Measurements from ENCODE around the gene TSHZ2.
A peak's percentile ranks its signal among the peaks of the same experiment; 100 is the strongest.
"Not testable (repeated sequence)": the region's sequence is repeated elsewhere in the genome, so short reads cannot be mapped to it uniquely, and the experiment has no call there.

The TSHZ2 gene

DNA sequence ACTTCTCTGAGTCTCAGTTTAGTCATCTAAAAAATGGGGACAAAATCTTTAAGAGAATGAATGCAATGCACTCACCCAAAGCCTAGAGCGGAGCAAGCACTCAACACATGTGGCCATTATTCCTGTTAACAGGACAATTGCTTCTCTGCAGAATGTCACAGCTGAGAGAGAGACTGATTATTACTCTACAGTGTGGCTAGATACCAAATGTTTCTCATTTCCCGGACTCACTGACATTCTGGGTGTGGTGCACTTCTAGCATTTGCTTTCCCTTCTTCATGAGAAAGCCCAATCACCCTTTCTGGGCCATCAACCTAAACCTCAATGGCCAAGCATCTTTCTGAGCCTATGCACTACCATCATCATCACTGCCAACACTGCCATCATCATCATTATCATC lies 347.6 kb downstream of the TSHZ2 start:
- Histone ChIP-seq H3K36me3 (ENCODE audit: control insufficient read depth in 4 of 4, insufficient read depth in 4 of 4, low read length in 3 of 4) (no peaks in the 10 kb centered on the region), H3K9me3 (ENCODE audit: control extremely low read depth in 1 of 5, control insufficient read depth in 4 of 5, insufficient read depth in 2 of 5, low read depth in 1 of 5, low read length in 4 of 5) (peaks cover 0 to 3% (median 0%) of the 10 kb centered on the region in 5 experiments), H3K4me1 (ENCODE audit: control extremely low read depth in 1 of 4, control insufficient read depth in 4 of 4, insufficient read depth in 4 of 4, low read length in 3 of 4) (peaks cover 0 to 3% (median 0%) of the 10 kb centered on the region in 4 experiments), H3K27ac (ENCODE audit: insufficient read depth in 1 of 2, low read depth in 1 of 2, low read length in 2 of 2, poor library complexity in 1 of 2, severe bottlenecking in 2 of 2) (no peak overlapping the region), H3K27me3 (replicated peaks in 2 of 5; ENCODE audit: control insufficient read depth in 4 of 5, insufficient read depth in 5 of 5, low read length in 4 of 5) (peaks cover 0 to 3% (median 0%) of the 10 kb centered on the region in 5 experiments), H3K4me3 (ENCODE audit: control insufficient read depth in 1 of 7, extremely low read depth in 1 of 7, insufficient read depth in 4 of 7, low read depth in 2 of 7, low read length in 6 of 7) (no peak overlapping the region)
- ChIA-PET POLR2A (no interaction called here), CTCF (no interaction called here)
- no peak for DNase-seq
- 100% methylated on average over 2 of the region's 2 CpGs for WGBS (ENCODE audit: insufficient coverage)

DNA sequence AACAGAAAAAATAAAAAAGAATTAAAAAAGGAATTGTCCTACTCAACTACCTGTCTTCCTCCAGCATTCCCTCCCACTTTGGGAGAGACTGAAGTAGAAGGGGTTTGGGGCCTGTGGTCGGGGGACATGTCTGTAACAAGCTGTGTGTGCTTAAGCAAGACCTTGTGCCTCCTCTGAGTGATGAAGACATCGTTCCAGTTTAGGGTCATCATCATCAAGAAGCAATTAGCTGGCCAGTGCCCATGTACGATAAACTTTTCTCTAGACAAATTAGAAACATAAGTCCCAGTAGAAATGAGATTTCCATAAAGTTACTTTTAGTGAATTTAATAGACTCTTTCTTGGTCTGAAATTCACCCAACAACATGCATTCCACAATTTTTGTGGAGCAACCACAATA lies 348.5 kb downstream of the TSHZ2 start:
- 94% methylated on average over 2 of the region's 3 CpGs for WGBS (ENCODE audit: insufficient coverage)
- H3K9me3 ChIP-seq (ENCODE audit: control extremely low read depth in 1 of 5, control insufficient read depth in 4 of 5, insufficient read depth in 2 of 5, low read depth in 1 of 5, low read length in 4 of 5), result peaks cover 0 to 3% (median 0%) of the 10 kb centered on the region in 5 experiments
- ChIA-PET CTCF (no interaction called here), POLR2A (no interaction called here)
- no peaks in the 10 kb centered on the region for H3K36me3 ChIP-seq (ENCODE audit: control insufficient read depth in 4 of 4, insufficient read depth in 4 of 4, low read length in 3 of 4)
- no peak overlapping the region for H3K4me3 ChIP-seq (ENCODE audit: control insufficient read depth in 1 of 7, extremely low read depth in 1 of 7, insufficient read depth in 4 of 7, low read depth in 2 of 7, low read length in 6 of 7)
- DNase-seq, result no peak
- H3K4me1 ChIP-seq (ENCODE audit: control extremely low read depth in 1 of 4, control insufficient read depth in 4 of 4, insufficient read depth in 4 of 4, low read length in 3 of 4), result peaks cover 0 to 3% (median 0%) of the 10 kb centered on the region in 4 experiments
- no peak overlapping the region for H3K27ac ChIP-seq (ENCODE audit: insufficient read depth in 1 of 2, low read depth in 1 of 2, low read length in 2 of 2, poor library complexity in 1 of 2, severe bottlenecking in 2 of 2)
- peaks cover 0 to 5% (median 0%) of the 10 kb centered on the region in 5 experiments for H3K27me3 ChIP-seq (replicated peaks in 2 of 5; ENCODE audit: control insufficient read depth in 4 of 5, insufficient read depth in 5 of 5, low read length in 4 of 5)

DNA sequence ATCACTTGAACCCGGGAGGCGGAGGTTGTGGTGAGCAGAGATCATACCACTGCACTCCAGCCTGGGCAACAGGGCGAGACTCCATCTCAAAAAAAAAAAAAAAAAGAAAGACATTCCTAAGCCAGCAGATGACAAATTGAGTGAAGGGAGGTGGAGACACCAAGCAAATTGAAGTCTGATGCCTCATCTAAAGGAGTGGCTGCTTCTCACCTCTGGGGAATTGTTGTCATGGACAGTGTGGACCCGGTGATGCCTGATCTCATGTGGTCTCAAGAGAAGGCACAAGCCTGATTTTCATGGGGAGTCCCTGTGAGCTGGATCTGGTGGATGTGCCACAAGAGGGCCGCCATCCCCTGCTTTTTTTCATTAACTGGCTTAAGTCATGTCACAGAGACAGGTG lies 349.4 kb downstream of the TSHZ2 start:
- POLR2A ChIA-PET, result no interaction called here

DNA sequence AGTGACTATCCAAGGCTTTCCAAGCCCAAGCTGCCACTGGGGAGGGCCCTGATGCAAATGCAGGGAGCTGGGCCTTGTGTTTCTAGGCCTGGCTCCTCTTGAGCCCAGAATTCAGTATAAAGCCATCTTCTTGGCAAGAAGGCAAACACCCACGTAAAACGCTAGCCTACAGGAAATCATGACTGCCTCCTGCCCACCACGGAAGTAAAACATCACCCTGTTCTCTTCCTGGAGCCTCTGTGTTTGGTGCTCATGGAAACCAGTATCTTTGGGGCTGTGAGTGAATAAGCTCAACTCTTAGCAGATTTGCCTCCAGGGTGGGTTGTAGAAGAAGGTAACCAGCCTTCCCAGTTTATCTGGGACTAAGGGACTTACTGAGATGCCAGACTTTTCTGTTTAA lies 350.5 kb downstream of the TSHZ2 start:
- H3K9me3 ChIP-seq (ENCODE audit: control extremely low read depth in 1 of 5, control insufficient read depth in 4 of 5, insufficient read depth in 2 of 5, low read depth in 1 of 5, low read length in 4 of 5), result peaks cover 0 to 3% (median 0%) of the 10 kb centered on the region in 5 experiments
- no peak overlapping the region for H3K27ac ChIP-seq (ENCODE audit: insufficient read depth in 1 of 2, low read depth in 1 of 2, low read length in 2 of 2, poor library complexity in 1 of 2, severe bottlenecking in 2 of 2)
- 7% methylated on average over 3 of the region's 3 CpGs for WGBS (ENCODE audit: insufficient coverage)
- ChIA-PET CTCF (no interaction called here), POLR2A (no interaction called here)
- no peaks in the 10 kb centered on the region for H3K36me3 ChIP-seq (ENCODE audit: control insufficient read depth in 4 of 4, insufficient read depth in 4 of 4, low read length in 3 of 4)
- H3K4me1 ChIP-seq (ENCODE audit: control extremely low read depth in 1 of 4, control insufficient read depth in 4 of 4, insufficient read depth in 4 of 4, low read length in 3 of 4), result peaks cover 0 to 3% (median 0%) of the 10 kb centered on the region in 4 experiments
- H3K27me3 ChIP-seq (replicated peaks in 2 of 5; ENCODE audit: control insufficient read depth in 4 of 5, insufficient read depth in 5 of 5, low read length in 4 of 5), result peaks cover 0 to 5% (median 0%) of the 10 kb centered on the region in 5 experiments
- no peak overlapping the region for H3K4me3 ChIP-seq (ENCODE audit: control insufficient read depth in 1 of 7, extremely low read depth in 1 of 7, insufficient read depth in 4 of 7, low read depth in 2 of 7, low read length in 6 of 7)
- peak in 1 of 3 donors; percentile 27 for DNase-seq

More for the DNA sequence above, 349.4 kb downstream of the TSHZ2 start:
- H3K4me3 ChIP-seq (ENCODE audit: control insufficient read depth in 1 of 7, extremely low read depth in 1 of 7, insufficient read depth in 4 of 7, low read depth in 2 of 7, low read length in 6 of 7), result no peak overlapping the region
- no peak for DNase-seq
- WGBS (ENCODE audit: insufficient coverage), result 100% methylated on average over 1 of the region's 5 CpGs
- no peak overlapping the region for H3K27ac ChIP-seq (ENCODE audit: insufficient read depth in 1 of 2, low read depth in 1 of 2, low read length in 2 of 2, poor library complexity in 1 of 2, severe bottlenecking in 2 of 2)
- H3K4me1 ChIP-seq (ENCODE audit: control extremely low read depth in 1 of 4, control insufficient read depth in 4 of 4, insufficient read depth in 4 of 4, low read length in 3 of 4), result peaks cover 0 to 3% (median 0%) of the 10 kb centered on the region in 4 experiments
- no peaks in the 10 kb centered on the region for H3K36me3 ChIP-seq (ENCODE audit: control insufficient read depth in 4 of 4, insufficient read depth in 4 of 4, low read length in 3 of 4)
- H3K27me3 ChIP-seq (replicated peaks in 2 of 5; ENCODE audit: control insufficient read depth in 4 of 5, insufficient read depth in 5 of 5, low read length in 4 of 5), result peaks cover 0 to 5% (median 0%) of the 10 kb centered on the region in 5 experiments
- H3K9me3 ChIP-seq (ENCODE audit: control extremely low read depth in 1 of 5, control insufficient read depth in 4 of 5, insufficient read depth in 2 of 5, low read depth in 1 of 5, low read length in 4 of 5), result peaks cover 0 to 3% (median 0%) of the 10 kb centered on the region in 5 experiments
- CTCF ChIA-PET, result no interaction called here

DNA sequence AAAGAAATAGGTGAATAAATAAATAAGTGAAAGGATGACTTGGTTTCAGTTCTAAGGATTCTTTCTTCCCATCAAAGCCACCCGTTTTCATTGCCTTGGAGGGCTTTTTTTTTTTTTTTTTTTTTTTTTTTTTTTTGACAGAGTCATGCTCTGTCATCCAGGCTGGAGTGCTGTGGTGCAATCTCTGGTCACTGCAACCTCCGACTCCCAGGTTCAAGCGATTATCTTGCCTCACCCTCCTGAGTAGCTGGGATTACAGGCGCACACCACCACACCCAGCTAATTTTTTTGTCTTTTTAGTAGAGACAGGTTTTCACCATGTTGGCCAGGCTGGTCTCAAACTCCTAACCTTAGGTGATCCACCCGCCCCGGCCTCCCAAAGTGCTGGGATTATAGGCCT lies 351.3 kb downstream of the TSHZ2 start:
- H3K27me3 ChIP-seq (replicated peaks in 2 of 5; ENCODE audit: control insufficient read depth in 4 of 5, insufficient read depth in 5 of 5, low read length in 4 of 5); DNase-seq; H3K4me3 ChIP-seq (ENCODE audit: control insufficient read depth in 1 of 7, extremely low read depth in 1 of 7, insufficient read depth in 4 of 7, low read depth in 2 of 7, low read length in 6 of 7); H3K27ac ChIP-seq (ENCODE audit: insufficient read depth in 1 of 2, low read depth in 1 of 2, low read length in 2 of 2, poor library complexity in 1 of 2, severe bottlenecking in 2 of 2); POLR2A ChIA-PET; H3K36me3 ChIP-seq (ENCODE audit: control insufficient read depth in 4 of 4, insufficient read depth in 4 of 4, low read length in 3 of 4); CTCF ChIA-PET; H3K9me3 ChIP-seq (ENCODE audit: control extremely low read depth in 1 of 5, control insufficient read depth in 4 of 5, insufficient read depth in 2 of 5, low read depth in 1 of 5, low read length in 4 of 5); H3K4me1 ChIP-seq (ENCODE audit: control extremely low read depth in 1 of 4, control insufficient read depth in 4 of 4, insufficient read depth in 4 of 4, low read length in 3 of 4): not testable (repeated sequence)
- 93% methylated on average over 5 of the region's 6 CpGs for WGBS (ENCODE audit: insufficient coverage)

GRCh38 chr20:53324816-53325215 lies 352.7 kb downstream of the TSHZ2 start:
- WGBS (ENCODE audit: insufficient coverage), result 100% methylated on average over 1 of the region's 4 CpGs
- POLR2A ChIA-PET, result no interaction called here
- Histone ChIP-seq H3K27me3 (replicated peaks in 2 of 5; ENCODE audit: control insufficient read depth in 4 of 5, insufficient read depth in 5 of 5, low read length in 4 of 5) (peaks cover 0 to 3% (median 0%) of the 10 kb centered on the region in 5 experiments), H3K9me3 (ENCODE audit: control extremely low read depth in 1 of 5, control insufficient read depth in 4 of 5, insufficient read depth in 2 of 5, low read depth in 1 of 5, low read length in 4 of 5) (no peaks in the 10 kb centered on the region), H3K36me3 (ENCODE audit: control insufficient read depth in 4 of 4, insufficient read depth in 4 of 4, low read length in 3 of 4) (no peaks in the 10 kb centered on the region), H3K4me3 (ENCODE audit: control insufficient read depth in 1 of 7, extremely low read depth in 1 of 7, insufficient read depth in 4 of 7, low read depth in 2 of 7, low read length in 6 of 7) (no peak overlapping the region), H3K27ac (ENCODE audit: insufficient read depth in 1 of 2, low read depth in 1 of 2, low read length in 2 of 2, poor library complexity in 1 of 2, severe bottlenecking in 2 of 2) (no peak overlapping the region), H3K4me1 (ENCODE audit: control extremely low read depth in 1 of 4, control insufficient read depth in 4 of 4, insufficient read depth in 4 of 4, low read length in 3 of 4) (peaks cover 0 to 3% (median 0%) of the 10 kb centered on the region in 4 experiments)
- no peak for DNase-seq
- CTCF ChIA-PET, result no interaction called here

DNA sequence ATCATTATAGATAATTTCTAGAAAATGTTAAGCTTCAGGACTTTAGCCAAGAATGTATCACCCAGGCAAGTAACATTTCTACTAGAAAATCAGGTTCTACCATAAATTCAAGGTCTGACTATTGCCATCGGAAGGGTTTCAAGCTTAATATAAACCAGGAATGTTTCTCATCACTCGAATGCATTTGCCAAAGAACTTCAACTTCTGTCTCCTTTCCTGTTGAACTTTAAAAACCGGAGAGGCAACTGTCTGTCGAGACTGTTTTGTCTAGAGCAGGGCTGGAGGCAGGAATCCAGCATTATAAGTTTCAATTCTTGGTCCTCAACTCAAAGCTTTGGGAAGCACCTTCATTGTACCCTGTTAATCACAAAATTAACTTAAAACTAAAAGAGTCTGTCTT lies 356.8 kb downstream of the TSHZ2 start:
- ChIA-PET POLR2A (no interaction called here), CTCF (no interaction called here)
- no peaks in the 10 kb centered on the region for H3K36me3 ChIP-seq (ENCODE audit: control insufficient read depth in 4 of 4, insufficient read depth in 4 of 4, low read length in 3 of 4)
- H3K4me3 ChIP-seq (ENCODE audit: control insufficient read depth in 1 of 7, extremely low read depth in 1 of 7, insufficient read depth in 4 of 7, low read depth in 2 of 7, low read length in 6 of 7), result no peak overlapping the region
- no peak for DNase-seq
- no peak overlapping the region for H3K27ac ChIP-seq (ENCODE audit: insufficient read depth in 1 of 2, low read depth in 1 of 2, low read length in 2 of 2, poor library complexity in 1 of 2, severe bottlenecking in 2 of 2)
- no peaks in the 10 kb centered on the region for H3K4me1 ChIP-seq (ENCODE audit: control extremely low read depth in 1 of 4, control insufficient read depth in 4 of 4, insufficient read depth in 4 of 4, low read length in 3 of 4)
- no peaks in the 10 kb centered on the region for H3K9me3 ChIP-seq (ENCODE audit: control extremely low read depth in 1 of 5, control insufficient read depth in 4 of 5, insufficient read depth in 2 of 5, low read depth in 1 of 5, low read length in 4 of 5)
- 93% methylated on average over 4 of the region's 4 CpGs for WGBS (ENCODE audit: insufficient coverage)
- H3K27me3 ChIP-seq (replicated peaks in 2 of 5; ENCODE audit: control insufficient read depth in 4 of 5, insufficient read depth in 5 of 5, low read length in 4 of 5), result peaks cover 0 to 6% (median 0%) of the 10 kb centered on the region in 5 experiments
